Ishikawa (cell line): ENCODE results near the gene IFNAR2.

Experiments
- CEBPB ChIP-seq: IDR thresholded peaks from 2 replicates; pipeline ENCODE4 v1.6.1; 2012
- CREB1 ChIP-seq: IDR thresholded peaks from 2 replicates; pipeline ENCODE4 v1.6.1; 2012; ENCODE audit warnings: low read depth
- EGR1 ChIP-seq: IDR thresholded peaks from 2 replicates; pipeline ENCODE4 v1.6.1; 2012
- EP300 ChIP-seq: IDR thresholded peaks from 2 replicates; pipeline ENCODE4 v1.6.1; 2012; ENCODE audit warnings: borderline replicate concordance
- FOXM1 ChIP-seq: IDR thresholded peaks from 2 replicates; pipeline ENCODE4 v1.6.1; 2012; ENCODE audit warnings: low read depth, borderline replicate concordance
- MAX ChIP-seq: IDR thresholded peaks from 2 replicates; pipeline ENCODE4 v1.6.1; 2012
- NFIC ChIP-seq: IDR thresholded peaks from 2 replicates; pipeline ENCODE4 v1.6.1; 2012
- RAD21 ChIP-seq: IDR thresholded peaks from 2 replicates; pipeline ENCODE4 v1.6.1; 2012; ENCODE audit warnings: low read depth
- REST ChIP-seq: IDR thresholded peaks from 2 replicates; pipeline ENCODE4 v1.6.1; 2012; ENCODE audit warnings: low read depth, mild to moderate bottlenecking
- TAF1 ChIP-seq: IDR thresholded peaks from 2 replicates; pipeline ENCODE4 v1.6.1; 2012; ENCODE audit warnings: low read depth, mild to moderate bottlenecking
- TCF12 ChIP-seq: IDR thresholded peaks from 2 replicates; pipeline ENCODE4 v1.6.1; 2012; ENCODE audit warnings: low read depth
- TEAD4 ChIP-seq: IDR thresholded peaks from 2 replicates; pipeline ENCODE4 v1.6.1; 2012
- YY1 ChIP-seq: IDR thresholded peaks from 2 replicates; pipeline ENCODE4 v1.6.1; 2012; ENCODE audit warnings: low read depth
- ZBTB7A ChIP-seq: IDR thresholded peaks from 2 replicates; pipeline ENCODE4 v1.6.1; 2012; ENCODE audit warnings: low read depth
- TF ChIP-seq, protein P1 (sequence below): IDR thresholded peaks from 2 replicates; pipeline ENCODE4 v1.6.1; 2012

The IFNAR2 gene

DNA sequence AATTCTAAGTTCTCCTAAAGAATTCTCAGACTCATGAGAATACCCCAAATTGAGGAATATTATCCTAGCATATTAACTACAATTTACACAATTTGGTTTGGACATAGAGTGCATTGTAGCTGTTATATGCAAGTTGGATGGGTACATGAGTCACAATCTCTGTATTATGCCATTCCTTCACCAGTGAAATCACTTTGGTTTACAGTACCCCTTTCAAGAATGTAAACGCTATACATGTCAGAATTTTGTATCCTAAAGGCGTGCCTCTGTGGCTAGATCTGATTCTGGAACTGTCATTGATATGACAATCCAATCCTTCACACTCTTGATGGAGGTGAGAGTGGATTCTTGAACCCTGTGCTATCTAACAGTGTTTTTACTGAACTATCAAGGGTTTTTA lies 29.7 kb downstream of the IFNAR2 start:
- TF ChIP-seq MAX (no peak), YY1 (no peak), EP300 (no peak)
- TF ChIP-seq, protein P1, sequence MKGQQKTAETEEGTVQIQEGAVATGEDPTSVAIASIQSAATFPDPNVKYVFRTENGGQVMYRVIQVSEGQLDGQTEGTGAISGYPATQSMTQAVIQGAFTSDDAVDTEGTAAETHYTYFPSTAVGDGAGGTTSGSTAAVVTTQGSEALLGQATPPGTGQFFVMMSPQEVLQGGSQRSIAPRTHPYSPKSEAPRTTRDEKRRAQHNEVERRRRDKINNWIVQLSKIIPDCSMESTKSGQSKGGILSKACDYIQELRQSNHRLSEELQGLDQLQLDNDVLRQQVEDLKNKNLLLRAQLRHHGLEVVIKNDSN = no peak

GRCh38 chr21:33259995-33260394 lies 30.3 kb downstream of the IFNAR2 start:
- TF ChIP-seq RAD21 (no peak), TAF1 (no peak), REST (no peak), EGR1 (no peak), FOXM1 (no peak), YY1 (no peak), ZBTB7A (no peak), TCF12 (no peak), NFIC (no peak), TEAD4 (no peak), MAX (no peak)
- TF ChIP-seq, protein P1 = no peak

DNA sequence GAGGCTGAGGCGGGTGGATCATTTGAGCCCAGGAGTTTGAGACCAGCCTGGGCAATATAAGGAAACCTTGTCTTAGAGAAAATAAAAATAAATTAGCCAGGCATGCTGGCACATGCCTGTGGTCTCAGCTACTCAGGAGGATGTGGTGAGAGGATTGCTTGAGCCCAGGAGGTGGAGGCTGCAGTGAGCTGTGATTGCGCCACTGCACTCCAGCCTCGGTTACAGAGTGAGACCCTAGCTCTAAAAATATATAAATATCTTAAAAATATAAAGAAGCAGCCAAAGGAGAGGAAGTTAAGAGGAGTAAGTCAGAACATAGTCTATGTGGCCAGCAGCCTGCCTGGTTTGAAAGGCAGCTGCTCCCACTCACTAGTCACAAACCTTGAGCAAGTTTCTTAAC lies 31.9 kb downstream of the IFNAR2 start:
- no peak for TF ChIP-seq YY1
- no peak for TF ChIP-seq REST
- TF ChIP-seq EGR1 = no peak
- TF ChIP-seq RAD21 = no peak
- no peak for TF ChIP-seq FOXM1
- TF ChIP-seq EP300 = no peak
- no peak for TF ChIP-seq TAF1
- no peak for TF ChIP-seq CREB1
- no peak for TF ChIP-seq TEAD4
- TF ChIP-seq MAX = no peak
- no peak for TF ChIP-seq NFIC
- no peak for TF ChIP-seq ZBTB7A
- no peak for TF ChIP-seq CEBPB
- TF ChIP-seq, protein P1 = no peak
- TF ChIP-seq TCF12 = no peak

DNA sequence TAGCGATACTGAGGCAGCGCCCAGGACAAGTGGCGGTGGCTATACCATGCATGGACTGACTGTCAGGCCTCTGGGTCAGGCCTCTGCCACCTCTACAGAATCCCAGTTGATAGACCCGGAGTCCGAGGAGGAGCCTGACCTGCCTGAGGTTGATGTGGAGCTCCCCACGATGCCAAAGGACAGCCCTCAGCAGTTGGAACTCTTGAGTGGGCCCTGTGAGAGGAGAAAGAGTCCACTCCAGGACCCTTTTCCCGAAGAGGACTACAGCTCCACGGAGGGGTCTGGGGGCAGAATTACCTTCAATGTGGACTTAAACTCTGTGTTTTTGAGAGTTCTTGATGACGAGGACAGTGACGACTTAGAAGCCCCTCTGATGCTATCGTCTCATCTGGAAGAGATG lies 33.2 kb downstream of the IFNAR2 start:
- TF ChIP-seq EGR1 = no peak
- TF ChIP-seq TCF12 = no peak
- no peak for TF ChIP-seq EP300
- TF ChIP-seq NFIC = no peak
- TF ChIP-seq TAF1 = no peak
- no peak for TF ChIP-seq REST
- no peak for TF ChIP-seq FOXM1
- no peak for TF ChIP-seq RAD21
- TF ChIP-seq CREB1 = no peak
- no peak for TF ChIP-seq YY1
- TF ChIP-seq ZBTB7A = no peak
- no peak for TF ChIP-seq CEBPB
- TF ChIP-seq MAX = no peak
- TF ChIP-seq, protein P1 = no peak
- no peak for TF ChIP-seq TEAD4
